ENCODE data around the gene KMT2E.

Gene KMT2E

DNA sequence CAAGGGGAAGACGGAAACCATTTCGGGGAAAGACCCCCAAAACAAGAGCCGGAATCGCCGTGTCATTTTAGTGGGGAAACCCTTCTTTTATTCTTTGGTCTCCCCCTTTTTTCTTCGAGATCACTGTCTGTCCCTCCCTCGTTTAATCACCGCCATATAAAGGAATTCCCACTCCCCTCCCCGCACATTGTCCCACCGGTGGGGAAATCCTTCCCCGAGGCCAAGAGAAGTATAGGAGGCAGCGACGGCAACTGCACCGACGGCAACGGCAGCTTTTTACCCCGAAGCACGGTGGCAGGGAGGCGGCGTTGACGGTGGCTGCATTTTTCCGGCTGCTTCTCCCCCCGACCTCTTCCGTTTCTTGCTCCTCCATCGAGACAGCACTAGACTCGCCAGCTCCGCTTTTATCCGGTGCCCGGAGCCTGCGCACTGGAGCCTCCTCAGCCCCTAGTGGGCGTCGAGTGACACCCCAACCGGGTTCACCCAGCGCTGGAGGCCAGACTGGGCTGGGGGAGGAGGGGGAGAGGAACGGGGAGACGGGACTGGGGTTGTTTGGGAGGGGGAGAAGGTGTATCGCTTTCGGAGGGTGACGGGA, 687 bp upstream of the KMT2E start:
- Histone ChIP-seq H3K79me1 (ENCODE audit: low read length) (peaks cover 30% of the 10 kb centered on the region), H2BK12ac (ENCODE audit: low read length) (no peak overlapping the region), H3K9ac (ENCODE audit: low read length) (peak overlapping the region; percentile 100), H3K4me3 (ENCODE audit: low read depth, low read length) (peak overlapping the region; percentile 96), H4K91ac (ENCODE audit: low read depth, low read length) (peak overlapping the region; percentile 100), H4K8ac (ENCODE audit: low read depth, low read length) (peak overlapping the region; percentile 99), H2BK120ac (ENCODE audit: insufficient read depth, low read length, poor library complexity) (peak overlapping the region; percentile 99), H2AFZ (ENCODE audit: insufficient read depth, low read length, poor library complexity) (peak overlapping the region; percentile 94), H3K36me3 (ENCODE audit: control insufficient read depth in 1 of 2, insufficient read depth in 2 of 2, low read length in 2 of 2) (peaks cover 3% of the 10 kb centered on the region in 2 experiments), H3K14ac (ENCODE audit: low read length) (peak overlapping the region; percentile 100), H3K18ac (ENCODE audit: low read length) (peak overlapping the region; percentile 99), H3K27me3 (ENCODE audit: insufficient read depth, low read length) (no peaks in the 10 kb centered on the region), H3K9me3 (ENCODE audit: insufficient read depth, low read depth, low read length) (no peaks in the 10 kb centered on the region), H3K79me2 (ENCODE audit: control insufficient read depth, insufficient read depth, low read length, poor library complexity) (peaks cover 31% of the 10 kb centered on the region), H3K4me1 (ENCODE audit: control insufficient read depth in 1 of 2, insufficient read depth in 2 of 2, low read length in 2 of 2) (no peaks in the 10 kb centered on the region), H2AK5ac (ENCODE audit: low read length) (peak overlapping the region; percentile 100), H3K27ac (ENCODE audit: low read depth, low read length) (peak overlapping the region; percentile 99), H4K12ac (ENCODE audit: low read depth, low read length) (peak overlapping the region; percentile 99), H2BK5ac (ENCODE audit: low read depth, low read length, poor library complexity) (peak overlapping the region; percentile 100), H3K23ac (ENCODE audit: low read length) (no peak overlapping the region), H3K4ac (ENCODE audit: low read depth, low read length) (peak overlapping the region; percentile 98), H3K4me2 (ENCODE audit: low read length) (peak overlapping the region; percentile 80)
- no CpG with 5 or more reads among the region's 39 CpGs for WGBS (ENCODE audit: extremely low coverage, insufficient coverage, insufficient read length)
- peak; percentile 88 to 91 for DNase-seq

DNA sequence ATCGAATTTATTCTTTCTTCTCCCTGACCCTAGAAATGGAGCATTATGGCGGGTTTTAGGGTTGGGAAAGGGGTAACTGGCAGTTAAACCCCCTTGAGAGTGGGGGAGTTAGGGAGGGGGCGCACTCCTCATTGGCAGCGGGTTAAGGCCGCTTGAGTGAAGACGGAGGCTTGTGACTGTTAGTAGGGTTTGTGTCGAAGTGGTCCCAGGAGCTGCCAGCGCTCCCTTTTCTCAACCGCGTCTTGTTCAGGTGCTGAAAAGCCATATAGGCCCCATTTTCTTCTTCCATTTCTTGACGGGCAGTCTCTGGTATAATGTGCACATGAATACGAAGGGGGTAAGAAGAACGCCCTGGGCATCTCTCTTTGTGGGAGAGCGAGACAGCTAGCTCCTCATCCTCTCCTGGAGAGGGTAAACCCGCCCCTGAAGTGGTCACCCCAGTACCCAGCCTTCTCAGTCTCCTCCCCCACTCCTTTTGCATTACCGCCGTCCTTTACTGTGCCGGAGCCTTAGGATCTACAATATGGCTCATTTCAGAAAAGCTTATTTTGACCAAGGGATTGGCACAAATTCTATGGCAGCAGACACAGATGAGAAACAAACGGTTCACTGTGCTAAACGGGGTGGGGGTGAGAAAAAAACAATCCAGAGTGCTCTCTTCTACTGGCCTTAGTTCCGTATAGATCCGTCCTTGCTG, 836 bp downstream of the KMT2E start:
- peak overlapping the region; percentile 92 for H4K8ac ChIP-seq (ENCODE audit: low read depth, low read length)
- H3K4me2 ChIP-seq (ENCODE audit: low read length): peak overlapping the region; percentile 76
- no peak overlapping the region for H2BK12ac ChIP-seq (ENCODE audit: low read length)
- H2BK120ac ChIP-seq (ENCODE audit: insufficient read depth, low read length, poor library complexity): peak overlapping the region; percentile 85
- H2BK5ac ChIP-seq (ENCODE audit: low read depth, low read length, poor library complexity): peak overlapping the region; percentile 68
- DNase-seq: peak in 1 of 2 donors; percentile 31
- no peaks in the 10 kb centered on the region for H3K36me3 ChIP-seq (ENCODE audit: control insufficient read depth in 1 of 2, insufficient read depth in 2 of 2, low read length in 2 of 2)
- no peak overlapping the region for H2AK5ac ChIP-seq (ENCODE audit: low read length)
- no peaks in the 10 kb centered on the region for H3K9me3 ChIP-seq (ENCODE audit: insufficient read depth, low read depth, low read length)
- H3K4ac ChIP-seq (ENCODE audit: low read depth, low read length): peak overlapping the region; percentile 98
- H4K12ac ChIP-seq (ENCODE audit: low read depth, low read length): peak overlapping the region; percentile 90
- H3K4me3 ChIP-seq (ENCODE audit: low read depth, low read length): peak overlapping the region; percentile 98
- H4K91ac ChIP-seq (ENCODE audit: low read depth, low read length): peak overlapping the region; percentile 100
- WGBS (ENCODE audit: extremely low coverage, insufficient coverage, insufficient read length): no CpG with 5 or more reads among the region's 22 CpGs
- H3K27ac ChIP-seq (ENCODE audit: low read depth, low read length): peak overlapping the region; percentile 99
- peak overlapping the region; percentile 91 for H3K9ac ChIP-seq (ENCODE audit: low read length)
- peak overlapping the region; percentile 98 for H3K14ac ChIP-seq (ENCODE audit: low read length)
- peaks cover 30% of the 10 kb centered on the region for H3K79me1 ChIP-seq (ENCODE audit: low read length)
- peak overlapping the region; percentile 27 for H3K18ac ChIP-seq (ENCODE audit: low read length)
- H2AFZ ChIP-seq (ENCODE audit: insufficient read depth, low read length, poor library complexity): no peak overlapping the region
- no peaks in the 10 kb centered on the region for H3K4me1 ChIP-seq (ENCODE audit: control insufficient read depth in 1 of 2, insufficient read depth in 2 of 2, low read length in 2 of 2)
- no peaks in the 10 kb centered on the region for H3K27me3 ChIP-seq (ENCODE audit: insufficient read depth, low read length)
- H3K79me2 ChIP-seq (ENCODE audit: control insufficient read depth, insufficient read depth, low read length, poor library complexity): peaks cover 32% of the 10 kb centered on the region
- no peak overlapping the region for H3K23ac ChIP-seq (ENCODE audit: low read length)

DNA sequence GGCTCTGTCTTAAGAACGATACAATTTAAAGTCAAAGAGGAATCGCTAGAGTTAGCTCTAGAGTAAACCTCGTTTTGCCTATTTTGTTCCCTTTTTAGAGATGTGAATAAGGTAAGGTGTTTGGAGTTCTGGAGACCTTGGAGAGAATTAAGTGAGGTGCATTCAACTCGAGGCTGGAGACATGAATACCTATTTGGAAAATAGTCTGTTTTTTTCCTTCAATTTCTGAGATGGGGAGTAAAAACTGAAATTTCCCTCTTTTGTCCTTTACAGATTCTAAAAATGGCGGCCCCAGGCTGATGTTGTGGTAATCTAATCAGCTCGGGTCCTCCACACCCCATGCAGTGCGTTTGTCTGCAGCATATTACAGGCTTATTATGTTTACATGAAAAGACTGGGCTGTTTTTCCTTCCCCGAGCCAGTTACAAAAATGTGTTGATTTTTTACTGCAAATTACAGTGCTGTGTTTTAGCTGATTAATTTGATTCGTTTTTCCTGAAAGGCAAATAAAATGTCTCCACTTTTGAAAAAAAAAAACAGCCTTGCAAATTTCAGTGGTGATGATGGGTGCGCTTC, 1.5 kb downstream of the KMT2E start:
- no peaks in the 10 kb centered on the region for H3K4me1 ChIP-seq (ENCODE audit: control insufficient read depth in 1 of 2, insufficient read depth in 2 of 2, low read length in 2 of 2)
- H4K8ac ChIP-seq (ENCODE audit: low read depth, low read length): peak overlapping the region; percentile 54
- H2BK12ac ChIP-seq (ENCODE audit: low read length): no peak overlapping the region
- H3K14ac ChIP-seq (ENCODE audit: low read length): peak overlapping the region; percentile 98
- DNase-seq: peak in 1 of 2 donors; percentile 27
- no peak overlapping the region for H2AK5ac ChIP-seq (ENCODE audit: low read length)
- no peak overlapping the region for H2AFZ ChIP-seq (ENCODE audit: insufficient read depth, low read length, poor library complexity)
- H3K36me3 ChIP-seq (ENCODE audit: control insufficient read depth in 1 of 2, insufficient read depth in 2 of 2, low read length in 2 of 2): no peaks in the 10 kb centered on the region
- H3K9ac ChIP-seq (ENCODE audit: low read length): peak overlapping the region; percentile 91
- WGBS (ENCODE audit: extremely low coverage, insufficient coverage, insufficient read length): no CpG with 5 or more reads among the region's 10 CpGs
- peak overlapping the region; percentile 48 for H2BK120ac ChIP-seq (ENCODE audit: insufficient read depth, low read length, poor library complexity)
- no peak overlapping the region for H4K91ac ChIP-seq (ENCODE audit: low read depth, low read length)
- H4K12ac ChIP-seq (ENCODE audit: low read depth, low read length): peak overlapping the region; percentile 58
- peak overlapping the region; percentile 98 for H3K4me3 ChIP-seq (ENCODE audit: low read depth, low read length)
- no peaks in the 10 kb centered on the region for H3K27me3 ChIP-seq (ENCODE audit: insufficient read depth, low read length)
- peak overlapping the region; percentile 76 for H3K4me2 ChIP-seq (ENCODE audit: low read length)
- peak overlapping the region; percentile 99 for H3K27ac ChIP-seq (ENCODE audit: low read depth, low read length)
- peak overlapping the region; percentile 68 for H2BK5ac ChIP-seq (ENCODE audit: low read depth, low read length, poor library complexity)
- H3K18ac ChIP-seq (ENCODE audit: low read length): no peak overlapping the region
- peaks cover 30% of the 10 kb centered on the region for H3K79me1 ChIP-seq (ENCODE audit: low read length)
- H3K79me2 ChIP-seq (ENCODE audit: control insufficient read depth, insufficient read depth, low read length, poor library complexity): peaks cover 32% of the 10 kb centered on the region
- H3K9me3 ChIP-seq (ENCODE audit: insufficient read depth, low read depth, low read length): no peaks in the 10 kb centered on the region
- peak overlapping the region; percentile 98 for H3K4ac ChIP-seq (ENCODE audit: low read depth, low read length)
- no peak overlapping the region for H3K23ac ChIP-seq (ENCODE audit: low read length)

DNA sequence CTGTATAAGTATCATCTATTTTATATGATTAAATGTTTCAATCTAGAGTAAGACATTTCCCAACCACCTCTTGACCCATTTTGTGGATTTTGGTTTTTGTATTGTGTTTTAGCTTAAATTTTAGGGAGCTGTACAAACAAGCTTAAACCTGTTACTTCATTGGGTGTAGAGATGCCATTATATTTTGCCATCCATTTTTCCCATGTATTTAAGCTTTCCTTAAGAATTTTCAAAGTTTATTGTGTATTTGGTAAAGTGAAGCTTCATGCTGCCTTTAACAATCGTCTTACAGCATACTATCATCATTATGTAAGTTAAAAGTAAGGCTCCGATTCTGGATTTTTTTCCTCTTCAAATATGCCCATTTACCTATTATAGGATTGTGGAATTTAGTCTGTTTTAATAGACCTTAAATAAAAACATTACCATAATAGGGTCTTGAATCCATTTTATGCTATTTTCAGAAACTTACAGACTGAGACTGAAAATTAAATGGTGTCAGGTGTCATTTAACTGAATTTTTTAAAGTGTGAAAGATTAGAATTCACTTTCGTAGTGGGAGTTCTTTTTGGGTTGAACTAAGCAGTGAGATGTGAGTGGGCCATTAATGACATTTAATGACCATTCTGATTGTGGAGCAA, 2.2 kb downstream of the KMT2E start:
- H3K14ac ChIP-seq (ENCODE audit: low read length): no peak overlapping the region
- no peak for DNase-seq
- peaks cover 30% of the 10 kb centered on the region for H3K79me1 ChIP-seq (ENCODE audit: low read length)
- no peak overlapping the region for H2AFZ ChIP-seq (ENCODE audit: insufficient read depth, low read length, poor library complexity)
- no peak overlapping the region for H2AK5ac ChIP-seq (ENCODE audit: low read length)
- no peaks in the 10 kb centered on the region for H3K9me3 ChIP-seq (ENCODE audit: insufficient read depth, low read depth, low read length)
- H3K4me3 ChIP-seq (ENCODE audit: low read depth, low read length): no peak overlapping the region
- WGBS (ENCODE audit: extremely low coverage, insufficient coverage, insufficient read length): no CpG with 5 or more reads among the region's 3 CpGs
- H4K12ac ChIP-seq (ENCODE audit: low read depth, low read length): no peak overlapping the region
- H2BK12ac ChIP-seq (ENCODE audit: low read length): no peak overlapping the region
- H3K4me1 ChIP-seq (ENCODE audit: control insufficient read depth in 1 of 2, insufficient read depth in 2 of 2, low read length in 2 of 2): no peaks in the 10 kb centered on the region
- peaks cover 32% of the 10 kb centered on the region for H3K79me2 ChIP-seq (ENCODE audit: control insufficient read depth, insufficient read depth, low read length, poor library complexity)
- peak overlapping the region; percentile 32 for H3K4me2 ChIP-seq (ENCODE audit: low read length)
- H3K18ac ChIP-seq (ENCODE audit: low read length): no peak overlapping the region
- H3K4ac ChIP-seq (ENCODE audit: low read depth, low read length): no peak overlapping the region
- no peak overlapping the region for H3K9ac ChIP-seq (ENCODE audit: low read length)
- no peak overlapping the region for H2BK120ac ChIP-seq (ENCODE audit: insufficient read depth, low read length, poor library complexity)
- no peak overlapping the region for H3K23ac ChIP-seq (ENCODE audit: low read length)
- H3K27me3 ChIP-seq (ENCODE audit: insufficient read depth, low read length): no peaks in the 10 kb centered on the region
- H3K27ac ChIP-seq (ENCODE audit: low read depth, low read length): no peak overlapping the region
- no peak overlapping the region for H4K91ac ChIP-seq (ENCODE audit: low read depth, low read length)
- no peak overlapping the region for H4K8ac ChIP-seq (ENCODE audit: low read depth, low read length)
- H2BK5ac ChIP-seq (ENCODE audit: low read depth, low read length, poor library complexity): no peak overlapping the region
- no peaks in the 10 kb centered on the region for H3K36me3 ChIP-seq (ENCODE audit: control insufficient read depth in 1 of 2, insufficient read depth in 2 of 2, low read length in 2 of 2)

Measured in trophoblast cell (in vitro differentiated cells and primary cell).